Small intestine (tissue), 7 donors: Measurements from ENCODE around the gene GFM2. TPM values are rescaled to one million over a fixed set of nuclear protein-coding genes. Genes with fewer than 3 reads are reported as not detected.
"Not testable (repeated sequence)": the region's sequence is repeated elsewhere in the genome, so short reads cannot be mapped to it uniquely, and the experiment has no call there.

Experiments used
- DNase-seq, 2 donors: peaks; one replicate each; pipeline versions ENCODE4 v3.0.0 to v3.0.0-alpha.2; 2013
- FAIRE-seq: peaks from 2 replicates; lab custom pipeline; 2012; peaks lifted over from hg19 to GRCh38; lab: Jason Lieb, UNC
- H3K27ac ChIP-seq, 3 donors: one replicate each; pipeline ENCODE4 v1.5.1; 2013; ENCODE audit warnings: low read length in 2 of 3, mild to moderate bottlenecking in 2 of 3, control low read depth in 1 of 3, inconsistent platforms in 1 of 3, low read depth in 1 of 3, moderate library complexity in 1 of 3
- H3K27me3 ChIP-seq, 3 donors: one replicate each; pipeline ENCODE4 v1.6.1; 2013; ENCODE audit warnings: low read length in 3 of 3, inconsistent platforms in 1 of 3; ENCODE audit not compliant: control insufficient read depth in 3 of 3, insufficient read depth in 3 of 3
- H3K36me3 ChIP-seq, 3 donors: one replicate each; pipeline ENCODE4 v1.6.1; 2013; ENCODE audit warnings: low read length in 3 of 3, inconsistent platforms in 1 of 3, low read depth in 1 of 3, mild to moderate bottlenecking in 1 of 3, moderate library complexity in 1 of 3; ENCODE audit not compliant: control insufficient read depth in 3 of 3, insufficient read depth in 2 of 3
- H3K4me1 ChIP-seq, 3 donors: one replicate each; pipeline ENCODE4 v1.6.1; 2013; ENCODE audit warnings: low read length in 2 of 3, inconsistent platforms in 1 of 3, low read depth in 1 of 3, mild to moderate bottlenecking in 1 of 3, moderate library complexity in 1 of 3; ENCODE audit not compliant: control insufficient read depth in 3 of 3, insufficient read depth in 2 of 3
- H3K4me3 ChIP-seq, 3 donors: one replicate each; pipeline ENCODE4 v1.5.1; 2013; ENCODE audit warnings: low read length in 3 of 3, control low read depth in 1 of 3, inconsistent platforms in 1 of 3, low read depth in 1 of 3, mild to moderate bottlenecking in 1 of 3, moderate library complexity in 1 of 3
- H3K9me3 ChIP-seq, 2 donors: one replicate each; pipeline ENCODE4 v1.6.1; 2013; ENCODE audit warnings: low read depth in 1 of 2, low read length in 1 of 2; ENCODE audit not compliant: control insufficient read depth in 2 of 2, insufficient read depth in 1 of 2
- WGBS, 3 donors: extraction: QIAGEN DNeasy Blood & Tissue Kit; methylation state at CpG; one replicate each; pipeline ENCODE4 v1.1.7; 2013; 5-methylcytosine and 5-hydroxymethylcytosine counted together
- polyA plus RNA-seq, 4 donors: library from polyadenylated mRNA; stranded (reverse) in 3 of 4; unstranded in 1 of 4; fragments of 200-250 nt in 3 of 4; fragments of 120-200 nt in 1 of 4; gene quantifications; one replicate each; pipeline versions ENCODE4 v1.2.1 to v1.2.3, GENCODE V29; 2013
- donor health status: healthy with polysubstance abuse.
- donor health status: control.
- donor health status: control.
- donor health status: Bipolar disorder and iron deficiency.
- donor health status: healthy.

GFM2 gene
- polyA plus RNA-seq, 4 donors: 9.5 to 25.2 (median 19.7) TPM

- Histone ChIP-seq H3K27me3 (no peaks in the 10 kb centered on the region), H3K4me1 (peaks cover 0 to 9% (median 9%) of the 10 kb centered on the region in 3 donors), H3K36me3 (peaks cover under 1 to 4% (median 4%) of the 10 kb centered on the region in 3 donors), H3K4me3 (no peak overlapping the region), H3K9me3 (no peaks in the 10 kb centered on the region), H3K27ac (no peak overlapping the region)
- FAIRE-seq (no peak), DNase-seq (no peak)
- 77 to 95% (median 93%) methylated on average over 2 of the region's 2 CpGs for WGBS, 3 donors
Observed at GRCh38 chr5:74762599-74762998, 4.3 kb downstream of the GFM2 start.

GRCh38 chr5:74761241-74761640 is 5.7 kb downstream of the GFM2 start:
- WGBS, 3 donors: 76 to 82% (median 80%) methylated on average over 1 of the region's 1 CpG
- no peak for DNase-seq
- H3K4me3 ChIP-seq: no peak overlapping the region
- peaks cover 0 to 9% (median 9%) of the 10 kb centered on the region in 3 donors for H3K4me1 ChIP-seq
- FAIRE-seq: no peak
- peaks cover 0 to 4% of the 10 kb centered on the region in 2 donors for H3K9me3 ChIP-seq
- H3K27ac ChIP-seq: no peak overlapping the region
- H3K36me3 ChIP-seq: peaks cover 3 to 8% (median 6%) of the 10 kb centered on the region in 3 donors
- no peaks in the 10 kb centered on the region for H3K27me3 ChIP-seq

DNA sequence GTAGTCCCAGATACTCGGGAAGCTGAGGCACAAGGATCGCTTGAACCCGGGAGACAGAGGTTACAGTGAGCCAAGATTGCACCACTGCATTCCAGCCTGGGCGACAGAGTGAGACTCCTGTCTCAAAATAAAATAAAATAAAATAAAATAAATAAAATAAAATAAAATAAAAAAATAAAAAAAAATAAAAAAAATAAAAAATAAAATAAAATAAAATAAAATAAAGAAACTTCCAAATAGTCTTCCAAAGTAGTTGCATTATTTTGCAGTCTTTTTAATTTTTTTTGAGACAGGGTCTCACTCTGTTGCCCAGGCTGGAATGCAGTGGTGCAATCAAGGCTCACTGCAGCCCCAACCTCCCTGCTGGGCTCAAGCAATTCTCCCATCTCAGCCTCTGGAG is 18.2 kb downstream of the GFM2 start:
- H3K4me1 ChIP-seq, H3K9me3 ChIP-seq, DNase-seq, H3K27ac ChIP-seq, FAIRE-seq, H3K27me3 ChIP-seq, H3K4me3 ChIP-seq: not testable (repeated sequence)
- WGBS, 3 donors: 96 to 99% (median 98%) methylated on average over 4 of the region's 4 CpGs
- H3K36me3 ChIP-seq: peaks cover 2 to 16% (median 16%) of the 10 kb centered on the region in 3 donors

DNA sequence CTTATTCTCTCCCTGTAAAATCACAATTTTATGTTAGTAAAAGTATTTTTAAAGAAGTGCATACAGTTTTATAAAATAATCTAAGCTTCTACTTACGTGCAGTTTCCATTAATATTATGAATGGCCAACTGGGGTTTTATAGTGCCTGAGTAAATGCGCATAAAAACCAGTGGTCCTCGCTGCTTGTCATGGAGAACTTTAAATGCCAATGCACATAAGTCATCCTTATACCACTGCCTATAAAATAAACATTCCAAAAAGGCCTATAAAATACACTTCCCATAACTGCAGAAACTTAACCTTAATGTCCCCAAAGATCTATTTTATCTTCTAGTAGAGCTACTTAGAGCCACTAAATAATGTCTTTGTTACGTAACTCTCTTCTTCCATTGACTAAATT is 28.5 kb downstream of the GFM2 start:
- H3K27me3 ChIP-seq: no peaks in the 10 kb centered on the region
- FAIRE-seq (no peak), DNase-seq (no peak)
- no peaks in the 10 kb centered on the region for H3K4me1 ChIP-seq
- no peaks in the 10 kb centered on the region for H3K9me3 ChIP-seq
- 93 to 98% (median 95%) methylated on average over 4 of the region's 4 CpGs for WGBS, 3 donors
- no peak overlapping the region for H3K4me3 ChIP-seq
- H3K27ac ChIP-seq: no peak overlapping the region
- peaks cover 5 to 8% (median 6%) of the 10 kb centered on the region in 3 donors for H3K36me3 ChIP-seq

DNA sequence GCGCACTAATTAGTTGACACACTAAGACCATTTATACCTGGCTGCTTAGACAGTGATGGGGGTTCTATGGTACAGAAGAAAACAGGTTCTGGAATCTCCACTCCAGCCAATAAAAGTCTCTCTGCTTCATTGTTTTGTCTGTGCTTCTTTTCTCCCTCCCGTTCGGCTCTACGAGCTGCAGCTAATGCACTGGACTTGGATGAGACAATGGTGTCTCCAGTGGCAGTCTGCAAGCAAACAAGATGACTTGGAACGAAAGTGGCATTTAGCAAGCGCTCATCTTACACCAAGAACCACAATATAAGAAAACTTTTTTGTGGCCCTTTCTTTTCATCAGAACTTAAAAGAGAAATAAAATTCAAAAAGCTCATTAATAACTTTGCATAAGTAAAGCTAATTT is 30.2 kb downstream of the GFM2 start:
- Histone ChIP-seq H3K9me3 (no peaks in the 10 kb centered on the region), H3K27ac (no peak overlapping the region), H3K36me3 (peaks cover 5 to 8% (median 8%) of the 10 kb centered on the region in 3 donors), H3K4me1 (no peaks in the 10 kb centered on the region), H3K27me3 (no peaks in the 10 kb centered on the region), H3K4me3 (no peak overlapping the region)
- DNase-seq: no peak
- WGBS, 3 donors: 95 to 98% (median 95%) methylated on average over 6 of the region's 6 CpGs
- no peak for FAIRE-seq

GRCh38 chr5:74725331-74725730 is 41.6 kb downstream of the GFM2 start:
- no peaks in the 10 kb centered on the region for H3K4me1 ChIP-seq
- no peak overlapping the region for H3K4me3 ChIP-seq
- H3K9me3 ChIP-seq: no peaks in the 10 kb centered on the region
- DNase-seq (no peak), FAIRE-seq (no peak)
- no peaks in the 10 kb centered on the region for H3K27me3 ChIP-seq
- no peak overlapping the region for H3K27ac ChIP-seq
- H3K36me3 ChIP-seq: peaks cover 0 to 24% (median 15%) of the 10 kb centered on the region in 3 donors
- 91 to 96% (median 94%) methylated on average over 1 of the region's 1 CpG for WGBS, 3 donors

GRCh38 chr5:74722271-74722670 is 44.6 kb downstream of the GFM2 start:
- DNase-seq: no peak
- Histone ChIP-seq H3K4me1 (no peaks in the 10 kb centered on the region), H3K27me3 (no peaks in the 10 kb centered on the region), H3K4me3 (no peak overlapping the region), H3K36me3 (peaks cover 0 to 24% (median 15%) of the 10 kb centered on the region in 3 donors), H3K9me3 (no peaks in the 10 kb centered on the region), H3K27ac (no peak overlapping the region)
- WGBS, 3 donors: 66 to 73% (median 68%) methylated on average over 1 of the region's 1 CpG
- no peak for FAIRE-seq

- Histone ChIP-seq H3K4me3 (no peak overlapping the region), H3K9me3 (no peaks in the 10 kb centered on the region), H3K36me3 (peaks cover 2 to 11% (median 11%) of the 10 kb centered on the region in 3 donors), H3K27ac (no peak overlapping the region), H3K4me1 (no peaks in the 10 kb centered on the region), H3K27me3 (no peaks in the 10 kb centered on the region)
- FAIRE-seq: no peak
- no peak for DNase-seq
- 27 to 33% (median 30%) methylated on average over 1 of the region's 1 CpG for WGBS, 3 donors
Observed at GRCh38 chr5:74717596-74717995, 49.3 kb downstream of the GFM2 start.

- H3K36me3 ChIP-seq: peaks cover 11 to 28% (median 12%) of the 10 kb centered on the region in 3 donors
- no peak for FAIRE-seq
Observed at GRCh38 chr5:74693191-74693590, 73.7 kb downstream of the GFM2 start.

More at GRCh38 chr5:74693191-74693590, 73.7 kb downstream of the GFM2 start:
- WGBS, 3 donors: 92 to 98% (median 94%) methylated on average over 4 of the region's 4 CpGs
- H3K27me3 ChIP-seq: no peaks in the 10 kb centered on the region
- H3K9me3 ChIP-seq: no peaks in the 10 kb centered on the region
- H3K4me3 ChIP-seq: no peak overlapping the region
- no peak for DNase-seq
- no peaks in the 10 kb centered on the region for H3K4me1 ChIP-seq
- no peak overlapping the region for H3K27ac ChIP-seq
